ENCODE results near the gene CT47C1.

DNA sequence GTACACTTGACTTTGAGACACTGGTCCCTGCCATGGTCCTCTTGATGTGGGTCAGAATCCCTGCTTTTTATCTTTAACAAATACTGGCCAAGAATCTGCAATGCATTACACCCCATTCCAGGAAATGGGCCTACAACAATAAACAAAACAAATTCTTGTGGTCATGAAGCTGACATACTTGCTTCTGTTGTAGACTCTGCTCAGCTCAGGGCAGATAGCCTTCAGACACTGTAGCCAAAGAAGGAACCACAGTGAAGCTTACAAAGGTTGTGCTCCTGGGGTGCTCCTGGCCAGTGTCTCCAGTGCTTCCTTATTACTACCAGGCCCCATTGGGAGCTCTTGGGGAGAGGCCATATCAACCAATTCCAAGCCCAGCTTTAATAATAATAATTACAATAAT is 33.0 kb downstream of the CT47C1 start:
- TF ChIP-seq, protein P1, sequence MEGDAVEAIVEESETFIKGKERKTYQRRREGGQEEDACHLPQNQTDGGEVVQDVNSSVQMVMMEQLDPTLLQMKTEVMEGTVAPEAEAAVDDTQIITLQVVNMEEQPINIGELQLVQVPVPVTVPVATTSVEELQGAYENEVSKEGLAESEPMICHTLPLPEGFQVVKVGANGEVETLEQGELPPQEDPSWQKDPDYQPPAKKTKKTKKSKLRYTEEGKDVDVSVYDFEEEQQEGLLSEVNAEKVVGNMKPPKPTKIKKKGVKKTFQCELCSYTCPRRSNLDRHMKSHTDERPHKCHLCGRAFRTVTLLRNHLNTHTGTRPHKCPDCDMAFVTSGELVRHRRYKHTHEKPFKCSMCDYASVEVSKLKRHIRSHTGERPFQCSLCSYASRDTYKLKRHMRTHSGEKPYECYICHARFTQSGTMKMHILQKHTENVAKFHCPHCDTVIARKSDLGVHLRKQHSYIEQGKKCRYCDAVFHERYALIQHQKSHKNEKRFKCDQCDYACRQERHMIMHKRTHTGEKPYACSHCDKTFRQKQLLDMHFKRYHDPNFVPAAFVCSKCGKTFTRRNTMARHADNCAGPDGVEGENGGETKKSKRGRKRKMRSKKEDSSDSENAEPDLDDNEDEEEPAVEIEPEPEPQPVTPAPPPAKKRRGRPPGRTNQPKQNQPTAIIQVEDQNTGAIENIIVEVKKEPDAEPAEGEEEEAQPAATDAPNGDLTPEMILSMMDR (IDR thresholded peaks at IDR 0.05; ENCODE audit: low read length), result no peak
- no peak for TF ChIP-seq EZH2 (IDR thresholded peaks at IDR 0.05; ENCODE audit: borderline replicate concordance, low read length)
